K562 (cell line): ENCODE results near the gene MTOR. TPM values are rescaled to one million over a fixed set of nuclear protein-coding genes. Genes with fewer than 3 reads are reported as not detected.

Source experiments
- ATAC-seq: fragments of 200-7000 bp; cut with Tn5 transposase; 3 replicates; pipeline ENCODE4 v1.9.1; 2020; ENCODE audit warnings: moderate library complexity
- BruUV-seq: library from RNA; stranded (reverse); fragments of 400-500 nt; replicated peaks from 2 replicates; lab custom pipeline; 2021; lab: Mats Ljungman, UMichigan
- CTCF ChIA-PET: fragments of 300-600 bp; formaldehyde crosslinking; extraction: SDS; loops from one replicate; lab custom pipeline; 2021; ENCODE audit warnings: low intra/inter-chr PET ratio; lab: Yijun Ruan, JAX
- POLR2A ChIA-PET: fragments of 300-600, 350-650 bp; sonication (Branson Sonifier 250); formaldehyde crosslinking; extraction: SDS; loops from one replicate; lab custom pipeline; 2021; ENCODE audit warnings: antibody characterized with exemption, inconsistent platforms; lab: Yijun Ruan, JAX
- DNase-seq, 4 experiments: peaks; one replicate each; pipeline versions ENCODE4 v3.0.0 to v3.0.0-alpha.2; 2011 to 2018; ENCODE audit warnings: low spot score in 3 of 4, mixed read lengths in 3 of 4; ENCODE audit errors: extremely low read depth in 1 of 4
- FAIRE-seq: peaks from 2 replicates; lab custom pipeline; 2011; peaks lifted over from hg19 to GRCh38; lab: Jason Lieb, UNC
- H2AFZ ChIP-seq: 2 replicates; pipeline ENCODE4 v1.6.0; 2011; ENCODE audit warnings: low read depth, low read length, control low read depth, inconsistent platforms
- H3K27ac ChIP-seq: fragments of 200-600 bp; 3 replicates; pipeline ENCODE4 v1.8.0; 2011; ENCODE audit warnings: low read depth, mild to moderate bottlenecking, control low read depth, inconsistent platforms, low read length, moderate library complexity, mixed read lengths; ENCODE audit errors: extremely low read depth
- H3K27me3 ChIP-seq, 2 experiments: fragments of 300-600 bp in 1 of 2; 2 replicates in 1 of 2; 3 replicates in 1 of 2; pipeline versions ENCODE4 v1.6.0 to v1.8.0; 2011; ENCODE audit warnings: inconsistent platforms in 2 of 2, low read length in 2 of 2, mild to moderate bottlenecking in 1 of 2, mixed read lengths in 1 of 2, moderate library complexity in 1 of 2; ENCODE audit not compliant: control insufficient read depth in 2 of 2, insufficient read depth in 2 of 2
- H3K36me3 ChIP-seq: fragments of 300-600 bp; 3 replicates; pipeline ENCODE4 v1.8.0; 2011; ENCODE audit warnings: mild to moderate bottlenecking, low read length, inconsistent platforms; ENCODE audit not compliant: control insufficient read depth, insufficient read depth
- H3K4me1 ChIP-seq, 2 experiments: fragments of 200-600 bp in 1 of 2; replicated peaks in 1 of 2; 2 replicates in 1 of 2; 3 replicates in 1 of 2; pipeline versions ENCODE4 v1.5.1 to v1.8.0; 2011; ENCODE audit warnings: inconsistent platforms in 2 of 2, low read length in 2 of 2, mild to moderate bottlenecking in 1 of 2, mixed read lengths in 1 of 2, moderate library complexity in 1 of 2; ENCODE audit not compliant: control insufficient read depth in 2 of 2, insufficient read depth in 2 of 2
- H3K4me2 ChIP-seq: 2 replicates; pipeline ENCODE4 v1.6.1; 2011; ENCODE audit warnings: low read length, control low read depth, inconsistent platforms, mixed read lengths; ENCODE audit not compliant: insufficient read depth
- H3K4me3 ChIP-seq: fragments of 200-600 bp; sonication (generic), shearing (Covaris generic); 2 replicates; pipeline ENCODE4 v1.5.1; 2016; ENCODE audit warnings: control low read depth, inconsistent platforms
- H3K79me2 ChIP-seq: fragments of 200-600 bp; 3 replicates; pipeline ENCODE4 v1.8.0; 2011; ENCODE audit warnings: low read length, inconsistent platforms; ENCODE audit not compliant: control insufficient read depth, insufficient read depth
- H3K9ac ChIP-seq, 2 experiments: 2 replicates each; pipeline versions ENCODE4 v1.6.0 to v1.6.1; 2011; ENCODE audit warnings: low read depth in 2 of 2, low read length in 2 of 2, control low read depth in 1 of 2, inconsistent platforms in 1 of 2, mild to moderate bottlenecking in 1 of 2, mixed read lengths in 1 of 2; ENCODE audit not compliant: insufficient read depth in 1 of 2
- H3K9me1 ChIP-seq: one replicate; pipeline ENCODE4 v1.6.0; 2011; ENCODE audit warnings: inconsistent platforms, mild to moderate bottlenecking, low read length, moderate library complexity; ENCODE audit not compliant: control insufficient read depth, insufficient read depth
- H3K9me3 ChIP-seq: replicated peaks from 2 replicates; pipeline ENCODE4 v1.5.1; 2011; ENCODE audit warnings: low read depth, low read length, inconsistent platforms; ENCODE audit not compliant: control insufficient read depth, insufficient read depth
- H4K20me1 ChIP-seq: replicated peaks from 2 replicates; pipeline ENCODE4 v1.6.1; 2011; ENCODE audit warnings: low read length, inconsistent platforms, mixed read lengths; ENCODE audit not compliant: control insufficient read depth, insufficient read depth
- FOSL1 ChIP-seq: fragments of 200-800 bp; sonication (Bioruptor generic); conservative IDR thresholded peaks from 2 replicates; pipeline ENCODE4 v1.6.1; 2016; ENCODE audit warnings: missing genetic modification characterization, missing compliant biosample characterization
- SMARCC2 ChIP-seq: fragments of 450-650 bp; IDR thresholded peaks from 2 replicates; pipeline ENCODE4 v1.6.1; 2017; ENCODE audit warnings: antibody characterized with exemption, moderate library complexity, mild to moderate bottlenecking, low read depth
- WGBS: fragments of 100-300 bp; shearing (Covaris generic); methylation state at CpG from one replicate; pipeline ENCODE4 v1.1.6; 2016; ENCODE audit warnings: low coverage, mixed read lengths; ENCODE audit not compliant: insufficient coverage; ENCODE audit errors: missing lambda C conversion rate; 5-methylcytosine and 5-hydroxymethylcytosine counted together
- in situ Hi-C: fragments of 300-500 bp; cut with MboI; formaldehyde crosslinking; loops from 4 replicates; pipeline ENCODE4 v1.15.0; 2018; ENCODE audit warnings: inconsistent platforms, mixed read lengths
- intact Hi-C: fragments of 100-400 bp; cut with micrococcal nuclease; formaldehyde crosslinking; loops from 2 replicates; pipeline ENCODE4 v1.14.2; 2022
- polyA plus RNA-seq, 8 experiments: library from polyadenylated mRNA; depleted of rRNA in 4 of 8; stranded (reverse) in 5 of 8; unstranded in 3 of 8; fragments of >200 nt; fragmentation: Nextera tagmentation in 2 of 8; fragmentation: Illumina TruSeq in 1 of 8; extraction: Ambion mirVana in 2 of 8; extraction: Trizol in 1 of 8; gene quantifications; 2 replicates each; pipeline versions ENCODE4 v1.2.1 to v1.2.3, GENCODE V29; 2011 to 2014; ENCODE audit warnings: inconsistent platforms in 1 of 8, missing spikeins in 1 of 8
- total RNA-seq, 7 experiments: library from RNA; depleted of rRNA in 6 of 7; stranded (reverse); fragments of >200 nt in 6 of 7; fragmentation: Illumina TruSeq in 2 of 7; extraction: Trizol in 2 of 7; gene quantifications; 2 replicates each; pipeline versions ENCODE4 v1.2.1 to v1.2.3, GENCODE V29; 2011 to 2021; ENCODE audit warnings: low replicate concordance in 1 of 7
- TF ChIP-seq, protein P1 (sequence below), 2 experiments: fragments of 450-650 bp in 1 of 2; IDR thresholded peaks; 2 replicates each; pipeline ENCODE4 v1.6.1; 2011 to 2017; ENCODE audit warnings: low read depth in 2 of 2, antibody characterized with exemption in 1 of 2, borderline replicate concordance in 1 of 2, low read length in 1 of 2, mild to moderate bottlenecking in 1 of 2, mixed read lengths in 1 of 2; ENCODE audit not compliant: control insufficient read depth in 1 of 2

Gene MTOR
- total and polyA plus RNA-seq, 9 of the 15 experiments (the other 6 are each of a cell fraction or from before 2014, with no cell fraction given), result 11.4 to 71.4 (median 52.2) TPM

DNA sequence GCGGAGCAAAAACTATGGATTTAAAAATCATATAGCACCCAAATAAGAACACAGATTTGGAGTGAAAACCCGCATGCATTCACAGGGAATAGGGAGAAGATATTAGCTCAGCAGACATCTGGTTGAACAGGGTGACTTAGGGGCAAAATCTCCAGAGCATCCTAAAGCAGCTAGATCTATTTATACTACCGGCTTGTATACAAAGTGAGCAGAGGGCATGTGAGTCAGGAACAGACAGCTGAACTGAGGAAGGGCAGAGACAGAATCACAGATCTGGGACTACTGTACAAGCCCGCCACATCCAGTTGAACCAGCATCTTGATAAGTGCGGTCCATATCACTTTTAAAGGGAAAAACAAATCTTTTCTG, 127.5 kb downstream of the MTOR start:
- Histone ChIP-seq H3K4me1 (peaks cover 0 to 4% of the 10 kb centered on the region in 2 experiments; a peak in 2 of 5 replicates), H3K79me2 (no peaks in the 10 kb centered on the region), H3K9ac (no peak overlapping the region), H3K27ac (no peak overlapping the region), H3K4me3 (no peak overlapping the region), H3K27me3 (no peaks in the 10 kb centered on the region), H3K36me3 (peaks cover 86% of the 10 kb centered on the region), H3K9me1 (no peaks in the 10 kb centered on the region), H3K9me3 (no peaks in the 10 kb centered on the region), H2AFZ (no peak overlapping the region), H4K20me1 (no peaks in the 10 kb centered on the region), H3K4me2 (no peak overlapping the region)
- ATAC-seq (no peak), DNase-seq (no peak), FAIRE-seq (no peak)
- TF ChIP-seq FOSL1 (tag), result 0 out of 2 replicates have a peak, but pooled peaks have one; percentile 4
- no peak for TF ChIP-seq SMARCC2
- TF ChIP-seq, protein P1, sequence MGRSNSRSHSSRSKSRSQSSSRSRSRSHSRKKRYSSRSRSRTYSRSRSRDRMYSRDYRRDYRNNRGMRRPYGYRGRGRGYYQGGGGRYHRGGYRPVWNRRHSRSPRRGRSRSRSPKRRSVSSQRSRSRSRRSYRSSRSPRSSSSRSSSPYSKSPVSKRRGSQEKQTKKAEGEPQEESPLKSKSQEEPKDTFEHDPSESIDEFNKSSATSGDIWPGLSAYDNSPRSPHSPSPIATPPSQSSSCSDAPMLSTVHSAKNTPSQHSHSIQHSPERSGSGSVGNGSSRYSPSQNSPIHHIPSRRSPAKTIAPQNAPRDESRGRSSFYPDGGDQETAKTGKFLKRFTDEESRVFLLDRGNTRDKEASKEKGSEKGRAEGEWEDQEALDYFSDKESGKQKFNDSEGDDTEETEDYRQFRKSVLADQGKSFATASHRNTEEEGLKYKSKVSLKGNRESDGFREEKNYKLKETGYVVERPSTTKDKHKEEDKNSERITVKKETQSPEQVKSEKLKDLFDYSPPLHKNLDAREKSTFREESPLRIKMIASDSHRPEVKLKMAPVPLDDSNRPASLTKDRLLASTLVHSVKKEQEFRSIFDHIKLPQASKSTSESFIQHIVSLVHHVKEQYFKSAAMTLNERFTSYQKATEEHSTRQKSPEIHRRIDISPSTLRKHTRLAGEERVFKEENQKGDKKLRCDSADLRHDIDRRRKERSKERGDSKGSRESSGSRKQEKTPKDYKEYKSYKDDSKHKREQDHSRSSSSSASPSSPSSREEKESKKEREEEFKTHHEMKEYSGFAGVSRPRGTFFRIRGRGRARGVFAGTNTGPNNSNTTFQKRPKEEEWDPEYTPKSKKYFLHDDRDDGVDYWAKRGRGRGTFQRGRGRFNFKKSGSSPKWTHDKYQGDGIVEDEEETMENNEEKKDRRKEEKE (IDR thresholded peaks at IDR 0.05; ENCODE audit: borderline replicate concordance in 1 of 2, control insufficient read depth in 1 of 2, low read depth in 2 of 2, low read length in 1 of 2), result no peak
- in situ Hi-C loops (no loop called here), intact Hi-C loops (no loop called here)
- no TSS peak for BruUV-seq
- POLR2A ChIA-PET, result interaction anchor here (0.6 to 0.9 kb wide), 4 partner anchors 9 to 618 kb away, joined by 3 to 4 read pairs (median 3); no protein-coding TSS in a partner anchor
- CTCF ChIA-PET, result no interaction called here
- 80% methylated on average over 5 of the region's 5 CpGs for WGBS
